Cerebellar cortex (tissue), 1 donor: ENCODE data around the gene FAM117A.
"Not testable (repeated sequence)": the region's sequence is repeated elsewhere in the genome, so short reads cannot be mapped to it uniquely, and the experiment has no call there.

ENCODE experiments used
- DNase-seq: peaks from one replicate; pipeline ENCODE4 v3.0.0-alpha.2; 2015; ENCODE audit warnings: low spot score

FAM117A gene

DNA sequence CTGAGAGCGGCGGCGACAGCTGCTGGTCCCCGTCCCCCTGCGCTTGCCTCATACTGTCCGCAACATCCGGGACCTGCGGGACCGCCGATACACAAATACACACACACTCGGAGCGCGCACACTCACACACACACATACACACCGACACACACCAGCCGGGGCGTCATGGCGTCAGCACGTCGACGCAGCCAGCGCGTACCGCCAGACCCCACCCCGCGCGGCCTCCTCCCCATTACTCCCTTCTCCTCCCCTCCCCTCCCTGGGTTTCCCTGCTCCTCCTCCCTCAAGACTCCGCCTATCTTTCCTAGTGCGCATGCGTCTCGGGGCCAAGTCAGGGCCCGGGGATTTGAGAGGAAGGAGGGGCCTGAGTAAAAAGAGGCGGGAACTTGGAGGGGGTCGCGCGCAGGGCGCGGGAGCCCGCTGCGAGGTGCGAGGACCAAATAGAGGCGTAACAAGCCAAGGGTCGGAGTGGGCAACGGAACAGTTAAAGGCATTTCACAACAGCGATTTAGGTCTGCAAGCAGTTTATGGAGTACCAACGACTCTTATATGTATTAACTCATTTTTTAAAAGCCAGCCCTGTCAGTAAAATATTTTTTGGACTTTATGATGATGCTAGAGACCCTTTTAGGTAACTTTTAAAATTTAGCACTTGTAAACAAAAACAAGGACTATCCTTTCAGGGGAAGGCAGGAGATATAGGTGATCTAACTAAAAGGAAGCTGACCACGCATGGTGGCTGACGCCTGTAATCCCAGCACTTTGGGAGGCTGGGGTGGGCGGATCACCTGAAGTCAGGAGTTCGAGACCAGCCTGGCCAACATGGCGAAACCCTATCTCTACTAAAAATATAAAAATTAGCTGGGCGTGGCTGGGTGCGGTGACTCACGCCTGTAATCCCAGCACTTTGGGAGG lies 85.7 kb downstream of the FAM117A start, which contains the start of gene SPOP:
Gene SPOP, minus strand, starts transcription at position 165 of the 915 bp plus-strand sequence. CDS start 55,287 bp downstream, outside the sequence.
- DNase-seq, result peak; percentile 100

DNA sequence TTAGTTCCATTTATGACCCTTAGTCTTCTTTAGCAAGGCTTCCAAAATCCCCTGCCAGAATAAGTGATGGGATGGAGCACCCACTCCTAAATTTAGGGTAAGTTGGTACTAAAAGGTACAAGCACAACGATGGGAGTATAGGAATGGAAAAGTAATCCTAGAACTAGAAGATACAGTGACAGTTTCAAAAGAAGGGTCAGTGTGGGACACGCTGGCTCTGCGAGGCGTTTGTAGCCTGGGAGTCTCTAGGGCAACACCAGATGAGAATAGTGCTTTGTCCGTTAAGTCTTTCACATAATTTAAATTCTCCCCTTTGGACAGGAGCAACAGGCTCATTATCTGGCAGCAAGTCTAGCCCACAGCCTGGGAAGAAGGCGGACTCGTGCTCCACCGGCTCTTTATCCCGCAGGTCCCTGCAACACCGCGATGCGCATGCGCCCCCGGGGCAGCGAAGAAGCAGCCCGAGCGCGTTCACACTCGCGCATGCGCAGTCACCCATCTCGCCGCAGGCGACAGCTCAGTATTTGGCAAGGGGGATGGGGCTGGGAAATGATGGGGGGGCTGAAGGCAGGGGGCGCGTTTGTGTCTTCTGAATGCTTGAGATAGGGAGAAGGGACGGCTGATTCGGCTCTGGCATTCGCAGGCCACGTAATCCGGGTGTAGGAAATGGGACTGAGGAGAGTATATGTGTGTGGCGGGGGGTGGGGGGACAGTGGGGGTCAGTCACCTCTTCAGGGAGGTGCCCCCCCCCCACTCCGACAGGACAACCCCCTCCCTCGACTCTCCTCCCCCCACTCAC lies 86.6 kb downstream of the FAM117A start:
- peak; percentile 94 for DNase-seq

DNA sequence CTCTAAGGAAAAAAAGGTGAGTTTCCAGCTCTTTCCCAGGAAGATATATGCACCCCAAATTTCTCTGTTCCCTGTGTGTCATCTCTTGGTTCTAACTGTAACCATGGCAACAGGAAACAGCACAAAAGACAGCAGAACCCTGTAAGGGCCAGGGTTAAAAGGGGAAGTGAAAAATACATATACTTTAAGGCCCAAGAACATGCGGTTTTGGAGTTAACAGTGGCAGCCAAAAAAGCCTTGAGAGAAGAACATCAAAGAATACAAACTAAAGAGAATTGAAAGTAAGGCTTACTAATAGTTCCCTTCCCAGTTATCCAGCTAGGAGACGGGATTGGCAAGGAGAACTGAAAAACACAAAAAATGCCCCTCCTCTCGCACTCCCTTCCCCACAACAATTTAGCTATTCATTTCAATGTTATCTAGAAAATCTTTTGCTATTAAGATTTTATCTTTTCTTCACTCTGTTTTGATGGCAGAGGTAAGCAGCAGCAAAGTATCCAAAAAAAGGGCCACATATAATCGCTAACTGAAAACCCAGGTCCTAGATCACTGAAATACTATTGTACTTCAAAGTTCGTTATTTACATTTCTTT lies 87.6 kb downstream of the FAM117A start:
- DNase-seq, result no peak

DNA sequence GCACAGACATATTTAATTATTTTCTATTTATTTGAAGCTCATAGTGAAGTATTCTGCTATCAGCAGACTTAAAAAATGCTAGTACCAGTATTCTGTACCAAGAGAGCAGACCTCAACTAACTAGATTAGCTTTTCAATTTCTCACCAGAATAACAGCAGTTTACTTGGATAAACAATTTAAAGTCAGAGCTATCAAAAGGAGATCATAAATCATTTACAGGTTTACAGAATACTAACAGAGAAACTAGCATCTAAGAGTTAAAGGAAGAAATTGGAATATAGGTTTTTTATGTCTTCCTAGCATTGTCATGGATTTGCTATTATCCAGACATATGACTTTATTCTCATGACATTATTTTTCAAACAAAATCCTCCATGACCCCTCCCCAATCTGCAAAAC lies 89.4 kb downstream of the FAM117A start:
- no peak for DNase-seq

DNA sequence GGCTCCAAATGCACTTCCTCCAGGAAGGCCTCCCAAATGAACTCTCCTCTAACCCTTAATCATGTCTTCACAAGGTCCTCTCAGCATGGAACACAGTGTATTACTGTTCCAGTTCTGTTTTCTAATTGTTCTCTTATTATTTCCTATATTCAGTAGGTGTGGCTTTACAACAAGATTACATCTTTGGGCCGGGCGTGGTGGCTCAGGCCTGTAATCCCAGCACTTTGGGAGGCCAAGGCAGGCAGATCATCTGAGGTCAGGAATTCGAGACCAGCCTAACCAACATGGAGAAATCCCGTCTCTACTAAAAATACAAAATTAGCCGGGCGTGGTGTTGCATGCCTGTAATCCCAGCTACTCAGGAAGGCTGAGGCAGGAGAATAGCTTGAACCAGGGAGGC lies 90.3 kb downstream of the FAM117A start:
- DNase-seq, result not testable (repeated sequence)

DNA sequence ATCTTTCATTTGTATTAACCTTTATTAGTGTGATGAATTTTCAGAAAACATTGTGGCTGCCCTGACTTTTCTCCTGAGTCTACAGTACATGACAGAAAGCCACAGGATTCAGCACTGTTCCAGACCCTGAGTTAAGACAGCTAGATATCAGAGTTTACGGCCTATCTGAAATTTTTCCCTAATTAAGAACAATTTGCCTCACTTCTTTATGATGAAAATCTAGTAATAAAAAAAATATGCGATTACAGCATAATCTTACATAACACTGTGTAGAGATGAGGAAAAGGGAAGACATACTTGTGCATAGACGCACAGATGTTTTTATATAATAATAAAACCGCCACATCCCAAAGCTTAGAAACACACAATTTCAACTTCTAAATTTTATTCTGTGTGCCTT lies 93.3 kb downstream of the FAM117A start:
- peak; percentile 42 for DNase-seq

DNA sequence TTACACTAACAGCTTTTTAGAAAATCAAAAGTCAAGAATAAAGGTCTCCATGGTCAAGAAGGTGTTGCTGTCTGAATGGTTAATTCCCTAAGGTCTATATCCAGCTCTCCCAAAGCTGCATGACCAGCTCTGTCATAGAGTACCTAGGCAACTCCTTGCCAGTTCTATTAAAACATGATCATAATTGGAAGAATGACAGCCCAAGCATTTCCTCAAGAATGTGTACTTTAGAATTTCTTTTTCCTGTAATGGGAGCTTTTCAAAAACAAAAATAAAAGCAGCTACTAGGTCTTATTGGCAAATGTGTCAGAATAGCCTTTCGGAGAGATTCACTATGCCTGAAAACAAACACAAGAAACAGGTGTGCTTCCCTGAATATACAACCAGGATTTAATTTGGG lies 93.9 kb downstream of the FAM117A start:
- no peak for DNase-seq

DNA sequence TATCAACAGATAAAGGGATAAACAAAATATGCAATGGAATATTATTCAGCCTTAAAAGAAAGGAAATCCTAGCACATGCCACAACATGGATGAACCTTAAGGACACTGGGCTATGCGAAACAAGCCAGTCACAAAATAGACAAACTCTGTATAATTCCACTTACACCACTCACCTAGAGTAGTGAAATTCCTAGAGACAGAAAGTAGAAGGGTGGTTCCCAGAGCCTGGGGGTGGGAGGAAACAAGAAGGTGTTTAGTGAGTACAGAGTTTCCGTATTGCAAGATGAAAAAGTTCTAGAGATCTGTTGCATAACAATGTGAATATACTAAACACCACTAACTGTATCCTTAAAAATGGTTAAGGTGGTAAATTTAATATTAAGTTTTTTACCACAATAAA lies 96.1 kb downstream of the FAM117A start:
- no peak for DNase-seq

DNA sequence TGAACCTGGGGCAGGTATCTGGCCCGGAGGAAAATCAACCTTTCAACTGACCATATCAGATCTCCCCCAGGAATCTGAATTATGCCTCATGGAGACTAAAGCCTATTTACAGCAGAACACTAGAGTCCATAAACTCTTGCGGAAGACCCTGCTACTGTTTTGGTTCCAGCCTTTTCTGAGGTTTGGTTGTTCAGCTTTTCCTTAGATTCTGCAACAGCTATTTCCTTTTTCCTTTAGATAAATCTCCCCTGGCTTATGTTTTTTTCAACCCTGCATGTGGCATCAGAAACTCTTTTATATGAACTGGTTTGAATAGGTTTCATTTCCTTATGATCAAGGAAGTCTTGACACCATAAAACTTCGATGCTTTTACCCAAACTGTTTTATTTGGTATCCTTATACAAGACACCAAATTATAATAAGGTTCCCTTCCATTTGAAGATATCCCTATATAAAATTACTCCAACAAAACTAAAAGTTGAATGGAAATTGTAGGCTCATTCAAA lies 99.2 kb downstream of the FAM117A start:
- no peak for DNase-seq
